ENCODE results near the gene HS6ST2. TPM values are rescaled to one million over a fixed set of nuclear protein-coding genes. Genes with fewer than 3 reads are reported as not detected.

Gene HS6ST2
- polyA plus RNA-seq, 3 donors = 24.4 to 25.8 (median 25.2) TPM

GRCh38 chrX:132584936-132585335 is 373.5 kb downstream of the HS6ST2 start:
- no peak for DNase-seq (ENCODE audit: low read depth in 3 of 3, low spot score in 2 of 3)

- DNase-seq (ENCODE audit: low read depth in 3 of 3, low spot score in 2 of 3) = no peak
Observed at GRCh38 chrX:132576939-132577338, 381.5 kb downstream of the HS6ST2 start.

Other genes starting within 250 kb of the HS6ST2 start
- not detected for gene USP26, start 138.5 kb upstream of the HS6ST2 start, polyA plus RNA-seq (ENCODE audit: insufficient read length in 3 of 3)